K562 (cell line): Measurements from ENCODE around the gene GPC1.

Experiments used
- CEBPB ChIP-seq: fragments of 450-650 bp; IDR thresholded peaks from 2 replicates; pipeline ENCODE4 v1.6.1; 2016; ENCODE audit warnings: missing genetic modification characterization, missing compliant biosample characterization
- ELF4 ChIP-seq: fragments of 450-650 bp; formaldehyde crosslinking; IDR thresholded peaks from 2 replicates; pipeline ENCODE4 v1.4.0; 2022; ENCODE audit warnings: missing genetic modification characterization
- EZH2 ChIP-seq: IDR thresholded peaks from 2 replicates; pipeline ENCODE4 v1.6.1; 2012; ENCODE audit warnings: low read depth, mild to moderate bottlenecking, inconsistent platforms, low read length, borderline replicate concordance
- FIP1L1 ChIP-seq: fragments of 200-400 bp; formaldehyde crosslinking; IDR thresholded peaks from 2 replicates; pipeline ENCODE4 v1.6.1; 2018; ENCODE audit warnings: mild to moderate bottlenecking, low read depth, low read length; ENCODE audit not compliant: poor library complexity, severe bottlenecking
- MXI1 ChIP-seq: IDR thresholded peaks from 2 replicates; pipeline ENCODE4 v1.6.1; 2011; ENCODE audit warnings: low read depth, mild to moderate bottlenecking, improper control_type of control experiment, low read length
- TSHZ1 ChIP-seq: fragments of 250-450 bp; sonication (Bioruptor Pico); IDR thresholded peaks from 2 replicates; pipeline ENCODE4 v1.4.0; 2020; ENCODE audit warnings: mild to moderate bottlenecking, moderate library complexity
- ZNF24 ChIP-seq: fragments of 450-650 bp; IDR thresholded peaks from 2 replicates; pipeline ENCODE4 v1.6.1; 2016

GRCh38 chr2:240473211-240473610 lies 37.7 kb downstream of the GPC1 start:
- TF ChIP-seq CEBPB (tag) = no peak
- no peak for TF ChIP-seq FIP1L1
- no peak for TF ChIP-seq MXI1
- no peak for TF ChIP-seq TSHZ1
- no peak for TF ChIP-seq EZH2
- TF ChIP-seq ELF4 (CRISPR knock-in tag) = no peak
- no peak for TF ChIP-seq ZNF24
